Astrocyte (in vitro differentiated cells and primary cell): ENCODE measurements around the gene MAT2B.

Experiments used
- EZH2 ChIP-seq: IDR thresholded peaks from 2 replicates; pipeline ENCODE4 v1.6.1; 2012; ENCODE audit warnings: mild to moderate bottlenecking, low read length, inconsistent platforms; ENCODE audit not compliant: insufficient read depth
- TF ChIP-seq, protein P1 (sequence below): IDR thresholded peaks from 2 replicates; pipeline ENCODE4 v1.5.1; 2011; ENCODE audit warnings: low read depth, mild to moderate bottlenecking, inconsistent platforms, low read length, moderate library complexity; ENCODE audit not compliant: insufficient read depth

DNA sequence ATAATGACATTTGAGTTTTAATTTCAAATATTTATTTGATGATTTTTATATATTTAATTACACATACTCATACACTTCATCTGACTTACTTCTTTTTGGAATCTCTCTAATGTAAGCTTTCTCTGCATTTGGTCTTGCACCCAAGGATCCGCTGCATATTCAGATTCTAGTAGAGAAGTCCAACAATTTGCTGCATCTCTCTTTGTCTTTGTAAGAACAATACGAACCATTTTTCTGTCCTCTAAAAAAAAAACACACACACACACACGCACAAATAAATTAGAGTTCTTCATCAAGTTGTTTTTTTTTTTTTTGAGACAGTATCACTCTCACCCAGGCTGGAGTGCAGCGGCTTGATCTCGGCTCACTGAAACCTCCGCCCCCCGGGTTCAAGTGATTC, 48.6 kb upstream of the MAT2B start:
- TF ChIP-seq, protein P1, sequence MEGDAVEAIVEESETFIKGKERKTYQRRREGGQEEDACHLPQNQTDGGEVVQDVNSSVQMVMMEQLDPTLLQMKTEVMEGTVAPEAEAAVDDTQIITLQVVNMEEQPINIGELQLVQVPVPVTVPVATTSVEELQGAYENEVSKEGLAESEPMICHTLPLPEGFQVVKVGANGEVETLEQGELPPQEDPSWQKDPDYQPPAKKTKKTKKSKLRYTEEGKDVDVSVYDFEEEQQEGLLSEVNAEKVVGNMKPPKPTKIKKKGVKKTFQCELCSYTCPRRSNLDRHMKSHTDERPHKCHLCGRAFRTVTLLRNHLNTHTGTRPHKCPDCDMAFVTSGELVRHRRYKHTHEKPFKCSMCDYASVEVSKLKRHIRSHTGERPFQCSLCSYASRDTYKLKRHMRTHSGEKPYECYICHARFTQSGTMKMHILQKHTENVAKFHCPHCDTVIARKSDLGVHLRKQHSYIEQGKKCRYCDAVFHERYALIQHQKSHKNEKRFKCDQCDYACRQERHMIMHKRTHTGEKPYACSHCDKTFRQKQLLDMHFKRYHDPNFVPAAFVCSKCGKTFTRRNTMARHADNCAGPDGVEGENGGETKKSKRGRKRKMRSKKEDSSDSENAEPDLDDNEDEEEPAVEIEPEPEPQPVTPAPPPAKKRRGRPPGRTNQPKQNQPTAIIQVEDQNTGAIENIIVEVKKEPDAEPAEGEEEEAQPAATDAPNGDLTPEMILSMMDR, result no peak
- no peak for TF ChIP-seq EZH2
